ENCODE measurements around the gene PCSK1. TPM values are rescaled to one million over a fixed set of nuclear protein-coding genes. Genes with fewer than 3 reads are reported as not detected.

PCSK1 gene
- total and polyA plus RNA-seq, 2 of the 4 experiments (the other 2 are of a cell fraction): not detected

DNA sequence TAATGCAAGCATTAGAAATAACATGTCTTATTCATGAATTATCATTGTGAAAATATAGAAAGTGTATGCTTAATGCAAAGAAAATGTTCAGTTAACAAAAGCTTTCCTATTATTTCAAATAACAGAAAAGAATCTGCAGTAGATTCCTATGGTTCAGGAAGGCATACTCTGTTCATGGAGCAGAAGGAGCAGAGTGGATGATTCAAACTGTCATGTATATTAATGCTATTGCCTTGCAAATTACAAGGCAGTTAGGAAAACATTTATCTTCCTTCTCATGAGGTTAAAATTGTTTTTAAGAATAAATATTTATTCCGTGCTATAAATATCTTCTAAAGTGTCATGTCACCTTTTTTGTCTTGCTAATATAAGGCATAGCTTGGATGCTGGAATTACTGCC, 47.5 kb downstream of the PCSK1 start:
- Histone ChIP-seq H4K8ac (ENCODE audit: low read depth in 2 of 2, low read length in 2 of 2) (no peak overlapping the region), H3K27ac (ENCODE audit: insufficient read depth, low read length) (no peak overlapping the region), H3K9me3 (ENCODE audit: control insufficient read depth, insufficient read depth, low read length) (no peaks in the 10 kb centered on the region), H3K4me2 (ENCODE audit: low read depth, low read length) (no peak overlapping the region), H3K4me3 (ENCODE audit: insufficient read depth, low read depth, low read length) (no peak overlapping the region), H2AK9ac (replicated peaks; ENCODE audit: low read depth, low read length, poor library complexity) (no peak overlapping the region), H2AK5ac (ENCODE audit: low read depth, low read length) (no peak overlapping the region), H3K9ac (ENCODE audit: low read depth, low read length) (no peak overlapping the region), H3K23ac (ENCODE audit: low read depth, low read length) (no peak overlapping the region), H3K4ac (ENCODE audit: low read depth, low read length) (no peak overlapping the region), H4K91ac (ENCODE audit: insufficient read depth, low read depth, low read length) (no peak overlapping the region), H4K5ac (ENCODE audit: low read depth, low read length) (no peak overlapping the region), H2BK15ac (ENCODE audit: low read depth, low read length) (no peak overlapping the region), H4K20me1 (ENCODE audit: insufficient read depth, low read length) (no peaks in the 10 kb centered on the region), H2AFZ (replicated peaks; ENCODE audit: low read length, poor library complexity) (no peak overlapping the region), H3K56ac (ENCODE audit: extremely low read depth, insufficient read depth, low read length) (no peak overlapping the region), H3K79me1 (ENCODE audit: low read depth in 1 of 2, low read length in 2 of 2) (no peaks in the 10 kb centered on the region), H3K27me3 (ENCODE audit: control insufficient read depth, insufficient read depth, low read length) (peaks cover 2% of the 10 kb centered on the region; the same call in 1 of the 2 replicates), H3K4me1 (ENCODE audit: control insufficient read depth, insufficient read depth, low read length) (peaks cover 6% of the 10 kb centered on the region; the same call in 1 of the 2 replicates), H2BK5ac (ENCODE audit: low read depth, low read length, poor library complexity, severe bottlenecking) (no peak overlapping the region), H3K9me1 (ENCODE audit: insufficient read depth, low read length) (no peaks in the 10 kb centered on the region), H3K14ac (replicated peaks; ENCODE audit: low read depth, low read length) (no peak overlapping the region), H3K36me3 (ENCODE audit: control insufficient read depth, insufficient read depth, low read length) (no peaks in the 10 kb centered on the region), H2BK20ac (ENCODE audit: low read depth, low read length) (no peak overlapping the region), H2BK120ac (ENCODE audit: low read depth, low read length) (no peak overlapping the region), H3K18ac (ENCODE audit: low read depth, low read length) (no peak overlapping the region)
- no peak for DNase-seq
- in situ Hi-C loops (cut with MboI; ENCODE audit: low sequenced_read_pairs): no loop called here
- WGBS, 2 experiments (ENCODE audit: extremely low coverage in 2 of 2, insufficient read length in 1 of 2): no CpG with 5 or more reads among the region's 1 CpG
- ATAC-seq (ENCODE audit: low read depth): no peak
- ChIA-PET CTCF (no interaction called here), POLR2A (ENCODE audit: unreplicated experiment) (no interaction called here)
- dilution Hi-C loops (cut with HindIII; ENCODE audit: low sequenced_read_pairs, unreplicated experiment): no loop called here
- TF ChIP-seq, protein P1, sequence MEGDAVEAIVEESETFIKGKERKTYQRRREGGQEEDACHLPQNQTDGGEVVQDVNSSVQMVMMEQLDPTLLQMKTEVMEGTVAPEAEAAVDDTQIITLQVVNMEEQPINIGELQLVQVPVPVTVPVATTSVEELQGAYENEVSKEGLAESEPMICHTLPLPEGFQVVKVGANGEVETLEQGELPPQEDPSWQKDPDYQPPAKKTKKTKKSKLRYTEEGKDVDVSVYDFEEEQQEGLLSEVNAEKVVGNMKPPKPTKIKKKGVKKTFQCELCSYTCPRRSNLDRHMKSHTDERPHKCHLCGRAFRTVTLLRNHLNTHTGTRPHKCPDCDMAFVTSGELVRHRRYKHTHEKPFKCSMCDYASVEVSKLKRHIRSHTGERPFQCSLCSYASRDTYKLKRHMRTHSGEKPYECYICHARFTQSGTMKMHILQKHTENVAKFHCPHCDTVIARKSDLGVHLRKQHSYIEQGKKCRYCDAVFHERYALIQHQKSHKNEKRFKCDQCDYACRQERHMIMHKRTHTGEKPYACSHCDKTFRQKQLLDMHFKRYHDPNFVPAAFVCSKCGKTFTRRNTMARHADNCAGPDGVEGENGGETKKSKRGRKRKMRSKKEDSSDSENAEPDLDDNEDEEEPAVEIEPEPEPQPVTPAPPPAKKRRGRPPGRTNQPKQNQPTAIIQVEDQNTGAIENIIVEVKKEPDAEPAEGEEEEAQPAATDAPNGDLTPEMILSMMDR (conservative IDR thresholded peaks at IDR 0.05; ENCODE audit: low read depth, low read length): no peak
- TF ChIP-seq MAFK (IDR thresholded peaks at IDR 0.05; ENCODE audit: low read depth, low read length) (no peak), CEBPB (IDR thresholded peaks at IDR 0.05; ENCODE audit: low read depth, low read length) (no peak), BHLHE40 (IDR thresholded peaks at IDR 0.05; ENCODE audit: low read depth, low read length) (no peak), MAZ (IDR thresholded peaks at IDR 0.05; ENCODE audit: borderline replicate concordance, low read depth, low read length) (no peak), RFX5 (IDR thresholded peaks at IDR 0.05; ENCODE audit: low read depth, low read length) (no peak), FOS (IDR thresholded peaks at IDR 0.05; ENCODE audit: low read depth, low read length) (no peak), RCOR1 (IDR thresholded peaks at IDR 0.05; ENCODE audit: insufficient replicate concordance, low read length) (no peak), SMC3 (IDR thresholded peaks at IDR 0.05; ENCODE audit: low read depth, low read length) (no peak), RAD21 (IDR thresholded peaks at IDR 0.05; ENCODE audit: low read length) (no peak), MXI1 (IDR thresholded peaks at IDR 0.05; ENCODE audit: borderline replicate concordance, low read depth, low read length) (no peak), CHD1 (IDR thresholded peaks at IDR 0.05; ENCODE audit: low read depth, low read length) (no peak), NFE2L2 (IDR thresholded peaks at IDR 0.05; ENCODE audit: low read depth, low read length) (no peak), POLR2A (IDR thresholded peaks at IDR 0.05; ENCODE audit: low read depth, low read length) (no peak)
- TF ChIP-seq, protein P2, sequence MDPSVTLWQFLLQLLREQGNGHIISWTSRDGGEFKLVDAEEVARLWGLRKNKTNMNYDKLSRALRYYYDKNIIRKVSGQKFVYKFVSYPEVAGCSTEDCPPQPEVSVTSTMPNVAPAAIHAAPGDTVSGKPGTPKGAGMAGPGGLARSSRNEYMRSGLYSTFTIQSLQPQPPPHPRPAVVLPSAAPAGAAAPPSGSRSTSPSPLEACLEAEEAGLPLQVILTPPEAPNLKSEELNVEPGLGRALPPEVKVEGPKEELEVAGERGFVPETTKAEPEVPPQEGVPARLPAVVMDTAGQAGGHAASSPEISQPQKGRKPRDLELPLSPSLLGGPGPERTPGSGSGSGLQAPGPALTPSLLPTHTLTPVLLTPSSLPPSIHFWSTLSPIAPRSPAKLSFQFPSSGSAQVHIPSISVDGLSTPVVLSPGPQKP (IDR thresholded peaks at IDR 0.05; ENCODE audit: borderline replicate concordance, low read depth, low read length): no peak
- TF ChIP-seq, protein P3, sequence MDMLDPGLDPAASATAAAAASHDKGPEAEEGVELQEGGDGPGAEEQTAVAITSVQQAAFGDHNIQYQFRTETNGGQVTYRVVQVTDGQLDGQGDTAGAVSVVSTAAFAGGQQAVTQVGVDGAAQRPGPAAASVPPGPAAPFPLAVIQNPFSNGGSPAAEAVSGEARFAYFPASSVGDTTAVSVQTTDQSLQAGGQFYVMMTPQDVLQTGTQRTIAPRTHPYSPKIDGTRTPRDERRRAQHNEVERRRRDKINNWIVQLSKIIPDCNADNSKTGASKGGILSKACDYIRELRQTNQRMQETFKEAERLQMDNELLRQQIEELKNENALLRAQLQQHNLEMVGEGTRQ (IDR thresholded peaks at IDR 0.05; ENCODE audit: low read depth, low read length): no peak
- intact Hi-C loops (cut with micrococcal nuclease): no loop called here
- no TSS peak for BruUV-seq (replicated peaks)
